HEK293 (cell line): Measurements from ENCODE around the gene UTP25.
"Not testable (repeated sequence)": the region's sequence is repeated elsewhere in the genome, so short reads cannot be mapped to it uniquely, and the experiment has no call there.

Source experiments
- CTCF ChIA-PET: fragments of 350-600 bp; formaldehyde crosslinking; extraction: SDS; loops from one replicate; lab custom pipeline; 2021; ENCODE audit warnings: antibody characterized with exemption; lab: Yijun Ruan, JAX
- POLR2A ChIA-PET: fragments of 300-600 bp; formaldehyde crosslinking; extraction: SDS; loops from one replicate; lab custom pipeline; 2020; ENCODE audit warnings: antibody characterized with exemption, inconsistent platforms; lab: Yijun Ruan, JAX
- H3K27ac ChIP-seq: fragments of 200-500 bp; sonication (Bioruptor generic); 2 replicates; pipeline ENCODE4 v1.5.1; 2014; ENCODE audit warnings: low read depth, low read length, control low read depth, inconsistent platforms; ENCODE audit errors: extremely low read depth
- H3K36me3 ChIP-seq, 2 experiments: fragments of 200-500 bp in 1 of 2; sonication (Bioruptor generic) in 1 of 2; 1 replicate in 1 of 2; 2 replicates in 1 of 2; pipeline ENCODE4 v1.5.1; 2014 to 2017; ENCODE audit warnings: inconsistent platforms in 2 of 2, low read length in 2 of 2; ENCODE audit not compliant: control insufficient read depth in 2 of 2, insufficient read depth in 1 of 2
- H3K4me1 ChIP-seq: fragments of 200-500 bp; sonication (Bioruptor generic); 2 replicates; pipeline ENCODE4 v1.5.1; 2014; ENCODE audit warnings: mild to moderate bottlenecking, low read length, inconsistent platforms; ENCODE audit not compliant: control insufficient read depth, insufficient read depth
- H3K4me3 ChIP-seq: 2 replicates; pipeline ENCODE4 v1.5.1; 2011; ENCODE audit warnings: low read depth, mild to moderate bottlenecking, control low read depth, low read length, moderate library complexity
- H3K9me3 ChIP-seq: fragments of 200-500 bp; sonication (Bioruptor generic); 2 replicates; pipeline ENCODE4 v1.5.1; 2014; ENCODE audit warnings: low read depth, low read length, inconsistent platforms; ENCODE audit not compliant: control insufficient read depth, insufficient read depth
- KLF8 ChIP-seq: fragments of 450-650 bp; formaldehyde crosslinking; IDR thresholded peaks from 2 replicates; pipeline ENCODE4 v1.5.1; 2016; ENCODE audit warnings: missing biosample characterization, missing genetic modification characterization
- MYNN ChIP-seq: fragments of 450-650 bp; formaldehyde crosslinking; IDR thresholded peaks from 2 replicates; pipeline ENCODE4 v1.5.1; 2016; ENCODE audit warnings: missing biosample characterization, missing genetic modification characterization, borderline replicate concordance
- ZBTB8A ChIP-seq: fragments of 450-650 bp; formaldehyde crosslinking; IDR thresholded peaks from 2 replicates; pipeline ENCODE4 v1.5.1; 2016; ENCODE audit warnings: missing biosample characterization, missing genetic modification characterization
- ZFP3 ChIP-seq: fragments of 450-650 bp; formaldehyde crosslinking; IDR thresholded peaks from 2 replicates; pipeline ENCODE4 v1.5.1; 2016; ENCODE audit warnings: low read depth, missing biosample characterization, missing genetic modification characterization
- ZFP41 ChIP-seq: fragments of 450-650 bp; formaldehyde crosslinking; IDR thresholded peaks from 2 replicates; pipeline ENCODE4 v1.5.1; 2016; ENCODE audit warnings: missing biosample characterization, missing genetic modification characterization, borderline replicate concordance
- ZNF140 ChIP-seq: fragments of 450-650 bp; formaldehyde crosslinking; IDR thresholded peaks from 2 replicates; pipeline ENCODE4 v1.5.1; 2016; ENCODE audit warnings: missing biosample characterization, missing genetic modification characterization
- ZNF18 ChIP-seq: fragments of 450-650 bp; formaldehyde crosslinking; IDR thresholded peaks from 2 replicates; pipeline ENCODE4 v1.5.1; 2016; ENCODE audit warnings: missing biosample characterization, missing genetic modification characterization
- ZNF184 ChIP-seq: fragments of 450-650 bp; IDR thresholded peaks from 2 replicates; pipeline ENCODE4 v1.5.1; 2018; ENCODE audit warnings: missing biosample characterization, mild to moderate bottlenecking, missing genetic modification characterization
- ZNF211 ChIP-seq: fragments of 450-650 bp; formaldehyde crosslinking; IDR thresholded peaks from 2 replicates; pipeline ENCODE4 v1.5.1; 2016; ENCODE audit warnings: low read depth, missing biosample characterization, missing genetic modification characterization
- ZNF24 ChIP-seq: fragments of 450-650 bp; formaldehyde crosslinking; IDR thresholded peaks from 2 replicates; pipeline ENCODE4 v1.5.1; 2016; ENCODE audit warnings: missing biosample characterization, missing genetic modification characterization
- ZNF324 ChIP-seq: fragments of 450-650 bp; formaldehyde crosslinking; IDR thresholded peaks from 2 replicates; pipeline ENCODE4 v1.5.1; 2016; ENCODE audit warnings: missing biosample characterization, missing genetic modification characterization
- ZNF404 ChIP-seq: fragments of 450-650 bp; formaldehyde crosslinking; IDR thresholded peaks from 2 replicates; pipeline ENCODE4 v1.5.1; 2017; ENCODE audit warnings: missing biosample characterization, missing genetic modification characterization
- ZNF433 ChIP-seq: fragments of 450-650 bp; formaldehyde crosslinking; IDR thresholded peaks from 2 replicates; pipeline ENCODE4 v1.5.1; 2016; ENCODE audit warnings: missing biosample characterization, missing genetic modification characterization, low read depth
- ZNF571 ChIP-seq: fragments of 450-650 bp; formaldehyde crosslinking; IDR thresholded peaks from 2 replicates; pipeline ENCODE4 v1.5.0; 2017; ENCODE audit warnings: missing biosample characterization, missing genetic modification characterization
- ZNF654 ChIP-seq: fragments of 450-650 bp; formaldehyde crosslinking; IDR thresholded peaks from 2 replicates; pipeline ENCODE4 v1.5.1; 2016; ENCODE audit warnings: low read depth, missing biosample characterization, missing genetic modification characterization
- ZNF660 ChIP-seq: fragments of 450-650 bp; IDR thresholded peaks from 2 replicates; pipeline ENCODE4 v1.5.1; 2018; ENCODE audit warnings: missing biosample characterization, mild to moderate bottlenecking, missing genetic modification characterization
- ZNF747 ChIP-seq: fragments of 450-650 bp; formaldehyde crosslinking; IDR thresholded peaks from 2 replicates; pipeline ENCODE4 v1.5.1; 2016; ENCODE audit warnings: missing biosample characterization, missing genetic modification characterization
- ZNF768 ChIP-seq: fragments of 450-650 bp; formaldehyde crosslinking; IDR thresholded peaks from 2 replicates; pipeline ENCODE4 v1.5.1; 2018; ENCODE audit warnings: missing biosample characterization, mild to moderate bottlenecking, missing genetic modification characterization
- ZSCAN5A ChIP-seq: fragments of 450-650 bp; formaldehyde crosslinking; IDR thresholded peaks from 2 replicates; pipeline ENCODE4 v1.5.1; 2016; ENCODE audit warnings: missing biosample characterization, missing genetic modification characterization
- TF ChIP-seq, protein P1 (sequence below): fragments of 450-650 bp; formaldehyde crosslinking; IDR thresholded peaks from 2 replicates; pipeline ENCODE4 v1.5.1; 2016; ENCODE audit warnings: missing biosample characterization, missing genetic modification characterization, low read depth

The UTP25 gene

DNA sequence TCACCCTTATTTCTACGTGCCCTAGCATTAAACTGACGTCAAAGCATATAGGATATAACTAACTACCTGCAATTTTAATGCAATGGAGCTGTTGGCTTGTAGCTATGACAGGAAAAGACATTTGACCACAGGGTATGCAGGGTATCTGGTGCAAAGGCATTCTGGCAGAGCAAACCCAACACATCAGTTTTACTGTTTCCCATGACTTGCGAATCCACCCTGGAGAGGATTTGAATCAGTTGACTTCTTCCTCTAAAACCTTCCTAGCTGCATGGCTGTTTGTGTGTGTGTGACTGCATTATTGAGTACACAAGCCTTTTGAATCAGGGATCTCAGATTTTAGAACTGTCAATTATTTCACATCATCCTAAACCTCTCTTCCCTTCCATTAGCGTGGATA, 68.6 kb downstream of the UTP25 start:
- CTCF ChIA-PET = interaction anchor here (0.7 to 1.5 kb wide), 3 partner anchors 10 to 84 kb away, joined by 3 to 5 read pairs (median 3); no protein-coding TSS in a partner anchor
- TF ChIP-seq ZFP41 = no peak
- TF ChIP-seq ZNF140 (tag by site-specific recombination) = no peak
- no peak for TF ChIP-seq ZNF211 (tag by site-specific recombination)
- TF ChIP-seq ZNF184 (tag by site-specific recombination) = no peak
- TF ChIP-seq, all 188 proteins: peak for 0
- no peaks in the 10 kb centered on the region for H3K9me3 ChIP-seq
- H3K4me3 ChIP-seq = no peak overlapping the region
- no peaks in the 10 kb centered on the region for H3K4me1 ChIP-seq
- POLR2A ChIA-PET = no interaction called here
- no peak overlapping the region for H3K27ac ChIP-seq
- no peaks in the 10 kb centered on the region for H3K36me3 ChIP-seq

- H3K4me1 ChIP-seq, H3K4me3 ChIP-seq, H3K36me3 ChIP-seq, H3K27ac ChIP-seq, H3K9me3 ChIP-seq, POLR2A ChIA-PET: not testable (repeated sequence)
- CTCF ChIA-PET = interaction anchor here (0.6 to 1.3 kb wide), 3 partner anchors 15 to 549 kb away, joined by 3 to 5 read pairs (median 3); no protein-coding TSS in a partner anchor
These were observed 70.5 kb downstream of the UTP25 start for GRCh38 chr1:209898271-209898670.

- H3K36me3 ChIP-seq, H3K4me3 ChIP-seq, H3K27ac ChIP-seq, POLR2A ChIA-PET, H3K9me3 ChIP-seq, H3K4me1 ChIP-seq: not testable (repeated sequence)
- CTCF ChIA-PET = interaction anchor here (0.6 to 2.0 kb wide), 6 partner anchors 14 to 548 kb away, joined by 3 to 15 read pairs (median 4); no protein-coding TSS in a partner anchor
These were observed 71.1 kb downstream of the UTP25 start for GRCh38 chr1:209898851-209899250.

- Histone ChIP-seq H3K9me3 (no peaks in the 10 kb centered on the region), H3K4me3 (no peak overlapping the region), H3K4me1 (no peaks in the 10 kb centered on the region), H3K36me3 (no peaks in the 10 kb centered on the region), H3K27ac (no peak overlapping the region)
- TF ChIP-seq ZNF747 = no peak
- TF ChIP-seq ZNF654 (tag by site-specific recombination) = peak; percentile 52
- no peak for TF ChIP-seq ZNF571 (tag by site-specific recombination)
- TF ChIP-seq MYNN (tag by site-specific recombination) = no peak
- TF ChIP-seq ZNF660 (tag by site-specific recombination) = no peak
- TF ChIP-seq ZNF433 (tag by site-specific recombination) = no peak
- CTCF ChIA-PET = interaction anchor here (0.6 to 2.3 kb wide), 22 partner anchors 9 to 374 kb away, joined by 3 to 23 read pairs (median 5); no protein-coding TSS in a partner anchor
- POLR2A ChIA-PET = interaction anchor here (0.5 kb wide), 1 partner anchor 251 kb away, joined by 4 read pairs; no protein-coding TSS in a partner anchor
These were observed 72.2 kb downstream of the UTP25 start for GRCh38 chr1:209899948-209900347.

GRCh38 chr1:209900734-209901133, 73.0 kb downstream of the UTP25 start:
- no peaks in the 10 kb centered on the region for H3K9me3 ChIP-seq
- no peaks in the 10 kb centered on the region for H3K4me1 ChIP-seq
- H3K36me3 ChIP-seq = no peaks in the 10 kb centered on the region
- ChIA-PET POLR2A (interaction anchor here (0.5 kb wide), 1 partner anchor 12 kb away, joined by 4 read pairs; no protein-coding TSS in a partner anchor), CTCF (interaction anchor here (0.6 to 2.3 kb wide), 16 partner anchors 10 to 289 kb away, joined by 3 to 23 read pairs (median 7); no protein-coding TSS in a partner anchor)
- no peak overlapping the region for H3K4me3 ChIP-seq
- H3K27ac ChIP-seq = no peak overlapping the region
- TF ChIP-seq ZNF24 (tag by site-specific recombination) = no peak
- TF ChIP-seq, protein P1, sequence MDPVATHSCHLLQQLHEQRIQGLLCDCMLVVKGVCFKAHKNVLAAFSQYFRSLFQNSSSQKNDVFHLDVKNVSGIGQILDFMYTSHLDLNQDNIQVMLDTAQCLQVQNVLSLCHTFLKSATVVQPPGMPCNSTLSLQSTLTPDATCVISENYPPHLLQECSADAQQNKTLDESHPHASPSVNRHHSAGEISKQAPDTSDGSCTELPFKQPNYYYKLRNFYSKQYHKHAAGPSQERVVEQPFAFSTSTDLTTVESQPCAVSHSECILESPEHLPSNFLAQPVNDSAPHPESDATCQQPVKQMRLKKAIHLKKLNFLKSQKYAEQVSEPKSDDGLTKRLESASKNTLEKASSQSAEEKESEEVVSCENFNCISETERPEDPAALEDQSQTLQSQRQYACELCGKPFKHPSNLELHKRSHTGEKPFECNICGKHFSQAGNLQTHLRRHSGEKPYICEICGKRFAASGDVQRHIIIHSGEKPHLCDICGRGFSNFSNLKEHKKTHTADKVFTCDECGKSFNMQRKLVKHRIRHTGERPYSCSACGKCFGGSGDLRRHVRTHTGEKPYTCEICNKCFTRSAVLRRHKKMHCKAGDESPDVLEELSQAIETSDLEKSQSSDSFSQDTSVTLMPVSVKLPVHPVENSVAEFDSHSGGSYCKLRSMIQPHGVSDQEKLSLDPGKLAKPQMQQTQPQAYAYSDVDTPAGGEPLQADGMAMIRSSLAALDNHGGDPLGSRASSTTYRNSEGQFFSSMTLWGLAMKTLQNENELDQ (tag by site-specific recombination) = no peak
- no peak for TF ChIP-seq ZNF324 (tag by site-specific recombination)
- TF ChIP-seq ZNF660 (tag by site-specific recombination) = no peak
- no peak for TF ChIP-seq ZNF404 (tag by site-specific recombination)
- TF ChIP-seq ZBTB8A (tag by site-specific recombination) = no peak
- no peak for TF ChIP-seq ZNF18
- no peak for TF ChIP-seq ZSCAN5A (tag by site-specific recombination)
- no peak for TF ChIP-seq ZFP3
- TF ChIP-seq KLF8 (tag by site-specific recombination) = no peak
- no peak for TF ChIP-seq ZNF768
